Stomach smooth muscle (tissue), 2 donors: ENCODE measurements around the gene DYNC1I1.
A peak's percentile ranks its signal among the peaks of the same experiment; 100 is the strongest.

Experiments
- H3K27ac ChIP-seq: one replicate; pipeline ENCODE4 v1.7.0; 2013; ENCODE audit warnings: mild to moderate bottlenecking, low read length, inconsistent platforms
- H3K27me3 ChIP-seq, 2 donors: one replicate each; pipeline ENCODE4 v1.7.0; 2013; ENCODE audit warnings: low read length in 2 of 2; ENCODE audit not compliant: insufficient read depth in 2 of 2, control insufficient read depth in 1 of 2
- H3K36me3 ChIP-seq, 2 donors: one replicate each; pipeline ENCODE4 v1.7.0; 2013; ENCODE audit warnings: low read length in 2 of 2; ENCODE audit not compliant: control insufficient read depth in 2 of 2, insufficient read depth in 2 of 2
- H3K4me1 ChIP-seq: one replicate; pipeline ENCODE4 v1.7.0; 2013; ENCODE audit warnings: low read length; ENCODE audit not compliant: control insufficient read depth, insufficient read depth
- H3K4me3 ChIP-seq, 2 donors: one replicate each; pipeline ENCODE4 v1.7.0; 2013; ENCODE audit warnings: low read length in 2 of 2
- H3K9ac ChIP-seq, 2 donors: one replicate each; pipeline ENCODE4 v1.7.0; 2013; ENCODE audit warnings: low read length in 2 of 2, mild to moderate bottlenecking in 1 of 2
- H3K9me3 ChIP-seq, 2 donors: one replicate each; pipeline ENCODE4 v1.7.0; 2013; ENCODE audit warnings: low read length in 2 of 2; ENCODE audit not compliant: control insufficient read depth in 2 of 2
- donor health status: healthy.
- donor health status: Pancreatic carcinoma.

Gene DYNC1I1

GRCh38 chr7:96075510-96076349 is 303.4 kb downstream of the DYNC1I1 start:
- peak overlapping the region; percentile 37 to 44 for H3K9ac ChIP-seq
- H3K27ac ChIP-seq: no peak overlapping the region
- H3K4me1 ChIP-seq: no peaks in the 10 kb centered on the region
- H3K36me3 ChIP-seq: no peaks in the 10 kb centered on the region
- peaks cover 0 to 6% of the 10 kb centered on the region in 2 donors for H3K27me3 ChIP-seq
- H3K4me3 ChIP-seq: peak overlapping the region; percentile 74 to 76
- H3K9me3 ChIP-seq: no peaks in the 10 kb centered on the region

GRCh38 chr7:96076350-96076707 is 304.0 kb downstream of the DYNC1I1 start:
- Histone ChIP-seq H3K9ac (peak overlapping the region in 1 of 2 donors; percentile 37), H3K9me3 (no peaks in the 10 kb centered on the region), H3K27me3 (peaks cover 0 to 6% of the 10 kb centered on the region in 2 donors), H3K4me1 (no peaks in the 10 kb centered on the region), H3K4me3 (peak overlapping the region; percentile 74 to 76), H3K27ac (no peak overlapping the region), H3K36me3 (no peaks in the 10 kb centered on the region)

- Histone ChIP-seq H3K9me3 (no peaks in the 10 kb centered on the region), H3K27me3 (peaks cover 0 to 6% of the 10 kb centered on the region in 2 donors), H3K36me3 (no peaks in the 10 kb centered on the region), H3K4me1 (no peaks in the 10 kb centered on the region), H3K9ac (no peak overlapping the region), H3K27ac (no peak overlapping the region), H3K4me3 (no peak overlapping the region)
Measured at GRCh38 chr7:96080027-96080426, 307.7 kb downstream of the DYNC1I1 start.

- Histone ChIP-seq H3K36me3 (no peaks in the 10 kb centered on the region), H3K9ac (no peak overlapping the region), H3K27ac (no peak overlapping the region), H3K4me1 (no peaks in the 10 kb centered on the region), H3K9me3 (no peaks in the 10 kb centered on the region), H3K27me3 (no peaks in the 10 kb centered on the region), H3K4me3 (no peak overlapping the region)
Measured at GRCh38 chr7:96084881-96085553, 312.7 kb downstream of the DYNC1I1 start.

GRCh38 chr7:96085953-96086352 is 313.6 kb downstream of the DYNC1I1 start:
- Histone ChIP-seq H3K27ac (no peak overlapping the region), H3K9me3 (no peaks in the 10 kb centered on the region)

GRCh38 chr7:96088579-96088978 is 316.2 kb downstream of the DYNC1I1 start:
- H3K4me3 ChIP-seq: no peak overlapping the region
- H3K27me3 ChIP-seq: no peaks in the 10 kb centered on the region
- H3K4me1 ChIP-seq: no peaks in the 10 kb centered on the region
- H3K27ac ChIP-seq: no peak overlapping the region
- H3K9me3 ChIP-seq: no peaks in the 10 kb centered on the region
- no peaks in the 10 kb centered on the region for H3K36me3 ChIP-seq
- H3K9ac ChIP-seq: no peak overlapping the region

More at GRCh38 chr7:96085953-96086352, 313.6 kb downstream of the DYNC1I1 start:
- Histone ChIP-seq H3K27me3 (no peaks in the 10 kb centered on the region), H3K9ac (no peak overlapping the region), H3K4me1 (no peaks in the 10 kb centered on the region), H3K4me3 (no peak overlapping the region), H3K36me3 (no peaks in the 10 kb centered on the region)

GRCh38 chr7:96089511-96089910 is 317.2 kb downstream of the DYNC1I1 start:
- Histone ChIP-seq H3K36me3 (no peaks in the 10 kb centered on the region), H3K9me3 (no peaks in the 10 kb centered on the region), H3K27me3 (no peaks in the 10 kb centered on the region), H3K4me3 (no peak overlapping the region), H3K9ac (no peak overlapping the region), H3K4me1 (no peaks in the 10 kb centered on the region), H3K27ac (no peak overlapping the region)

- no peak overlapping the region for H3K4me3 ChIP-seq
- H3K9me3 ChIP-seq: no peaks in the 10 kb centered on the region
- no peak overlapping the region for H3K27ac ChIP-seq
- H3K4me1 ChIP-seq: no peaks in the 10 kb centered on the region
- H3K27me3 ChIP-seq: no peaks in the 10 kb centered on the region
- no peak overlapping the region for H3K9ac ChIP-seq
- H3K36me3 ChIP-seq: no peaks in the 10 kb centered on the region
Measured at GRCh38 chr7:96090756-96091155, 318.4 kb downstream of the DYNC1I1 start.

- Histone ChIP-seq H3K9me3 (no peaks in the 10 kb centered on the region), H3K4me3 (no peak overlapping the region), H3K9ac (no peak overlapping the region), H3K4me1 (no peaks in the 10 kb centered on the region), H3K36me3 (no peaks in the 10 kb centered on the region), H3K27me3 (no peaks in the 10 kb centered on the region), H3K27ac (no peak overlapping the region)
Measured at GRCh38 chr7:96093435-96093834, 321.1 kb downstream of the DYNC1I1 start.

GRCh38 chr7:96097835-96098234 is 325.5 kb downstream of the DYNC1I1 start:
- H3K27me3 ChIP-seq: no peaks in the 10 kb centered on the region
- H3K9me3 ChIP-seq: peaks cover 4 to 5% of the 10 kb centered on the region in 2 donors
- H3K4me1 ChIP-seq: no peaks in the 10 kb centered on the region
- no peak overlapping the region for H3K4me3 ChIP-seq
- H3K36me3 ChIP-seq: no peaks in the 10 kb centered on the region
- no peak overlapping the region for H3K9ac ChIP-seq
- H3K27ac ChIP-seq: no peak overlapping the region

GRCh38 chr7:96100737-96101136 is 328.4 kb downstream of the DYNC1I1 start:
- no peak overlapping the region for H3K4me3 ChIP-seq
- H3K4me1 ChIP-seq: no peaks in the 10 kb centered on the region
- peaks cover 4 to 5% of the 10 kb centered on the region in 2 donors for H3K9me3 ChIP-seq
- no peak overlapping the region for H3K27ac ChIP-seq
- no peaks in the 10 kb centered on the region for H3K36me3 ChIP-seq
- H3K9ac ChIP-seq: no peak overlapping the region
- no peaks in the 10 kb centered on the region for H3K27me3 ChIP-seq
